Right lobe of liver (tissue), 6 donors: ENCODE data around the gene CDIP1. TPM values are rescaled to one million over a fixed set of nuclear protein-coding genes. Genes with fewer than 3 reads are reported as not detected.
A peak's percentile ranks its signal among the peaks of the same experiment; 100 is the strongest.

Experiments
- ATAC-seq, 4 donors: fragments of 200-7000 bp; cut with Tn5 transposase; one replicate each; pipeline ENCODE4 v1.9.1; 2020; ENCODE audit warnings: mild to moderate bottlenecking in 4 of 4, moderate library complexity in 4 of 4
- DNase-seq, 3 donors: peaks; one replicate each; pipeline ENCODE4 v3.0.0-alpha.2; 2020
- H3K27ac ChIP-seq, 3 donors: fragments of 200-600 bp; one replicate each; pipeline ENCODE4 v1.8.0; 2022
- H3K27me3 ChIP-seq, 2 donors: fragments of 200-600 bp; one replicate each; pipeline ENCODE4 v1.8.0; 2022
- H3K36me3 ChIP-seq, 4 donors: fragments of 200-600 bp; sonication (generic) in 1 of 4; one replicate each; pipeline versions ENCODE4 v1.5.1 to v1.8.0; 2017 to 2022; ENCODE audit warnings: control low read depth in 1 of 4
- H3K4me1 ChIP-seq, 4 donors: fragments of 200-600 bp; sonication (generic) in 1 of 4; one replicate each; pipeline versions ENCODE4 v1.5.1 to v1.8.0; 2017 to 2022; ENCODE audit warnings: control low read depth in 1 of 4
- H3K4me3 ChIP-seq, 3 donors: fragments of 200-600 bp; one replicate each; pipeline ENCODE4 v1.8.0; 2022
- H3K9me3 ChIP-seq, 4 donors: fragments of 200-600 bp; sonication (generic) in 1 of 4; one replicate each; pipeline versions ENCODE4 v1.5.1 to v1.8.0; 2017 to 2022; ENCODE audit warnings: control low read depth in 1 of 4
- POLR2A ChIP-seq: fragments of 450-650 bp; IDR thresholded peaks from one replicate; pipeline ENCODE4 v1.6.1; 2017; ENCODE audit warnings: antibody characterized with exemption, mild to moderate bottlenecking
- WGBS: methylation state at CpG from one replicate; pipeline ENCODE4 v1.1.6; 2018; ENCODE audit warnings: low coverage, low lambda C conversion rate; ENCODE audit not compliant: insufficient coverage; ENCODE audit errors: missing lambda C conversion rate; 5-methylcytosine and 5-hydroxymethylcytosine counted together
- intact Hi-C, 2 donors: fragments of 100-400 bp; cut with DNase I; formaldehyde crosslinking; loops; one replicate each; pipeline versions ENCODE4 v1.11.2 to v1.14.1; 2022
- total RNA-seq, 6 experiments: library from RNA; depleted of rRNA in 2 of 6; stranded (reverse); fragments of >200 nt in 2 of 6; fragmentation: NEBNext Ultra II Directional in 3 of 6; extraction: Animal tissue kit (Norgen Biotek cat#: 25700) in 3 of 6; gene quantifications; one replicate each; pipeline versions ENCODE4 v1.1.0 to v1.2.4, GENCODE V29; 2016 to 2023
- TF ChIP-seq, protein P1 (sequence below), 4 donors: fragments of 200-600 bp in 3 of 4; fragments of 450-650 bp in 1 of 4; IDR thresholded peaks; one replicate each; pipeline versions ENCODE4 v1.5.1 to v1.8.0; 2016 to 2022; ENCODE audit warnings: antibody characterized with exemption in 4 of 4, mild to moderate bottlenecking in 2 of 4
- donor health status: DM: no; HTN: yes; CAD: no.
- donor health status: DM: no; HTN: no; CAD: no.
- donor health status: DM: no; HTN: no; CAD: no.
- donor health status: DM: no; HTN: yes; CAD: no.
- donor health status: DM: no; HTN: yes; CAD: no.

The CDIP1 gene
- total RNA-seq, 6 experiments from 2014 or later: 15.7 to 23.2 (median 18.4) TPM

GRCh38 chr16:4471869-4472268, 66.7 kb downstream of the CDIP1 start:
- H3K4me1 ChIP-seq: peaks cover 0 to 21% (median 7%) of the 10 kb centered on the region in 4 donors
- H3K27ac ChIP-seq: no peak overlapping the region
- no peak overlapping the region for H3K4me3 ChIP-seq
- intact Hi-C loops: no loop called here
- no peaks in the 10 kb centered on the region for H3K9me3 ChIP-seq
- TF ChIP-seq, protein P1, sequence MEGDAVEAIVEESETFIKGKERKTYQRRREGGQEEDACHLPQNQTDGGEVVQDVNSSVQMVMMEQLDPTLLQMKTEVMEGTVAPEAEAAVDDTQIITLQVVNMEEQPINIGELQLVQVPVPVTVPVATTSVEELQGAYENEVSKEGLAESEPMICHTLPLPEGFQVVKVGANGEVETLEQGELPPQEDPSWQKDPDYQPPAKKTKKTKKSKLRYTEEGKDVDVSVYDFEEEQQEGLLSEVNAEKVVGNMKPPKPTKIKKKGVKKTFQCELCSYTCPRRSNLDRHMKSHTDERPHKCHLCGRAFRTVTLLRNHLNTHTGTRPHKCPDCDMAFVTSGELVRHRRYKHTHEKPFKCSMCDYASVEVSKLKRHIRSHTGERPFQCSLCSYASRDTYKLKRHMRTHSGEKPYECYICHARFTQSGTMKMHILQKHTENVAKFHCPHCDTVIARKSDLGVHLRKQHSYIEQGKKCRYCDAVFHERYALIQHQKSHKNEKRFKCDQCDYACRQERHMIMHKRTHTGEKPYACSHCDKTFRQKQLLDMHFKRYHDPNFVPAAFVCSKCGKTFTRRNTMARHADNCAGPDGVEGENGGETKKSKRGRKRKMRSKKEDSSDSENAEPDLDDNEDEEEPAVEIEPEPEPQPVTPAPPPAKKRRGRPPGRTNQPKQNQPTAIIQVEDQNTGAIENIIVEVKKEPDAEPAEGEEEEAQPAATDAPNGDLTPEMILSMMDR (IDR thresholded peaks at IDR 0.05): no peak
- no peak for TF ChIP-seq POLR2A
- no peaks in the 10 kb centered on the region for H3K27me3 ChIP-seq
- 100% methylated on average over 5 of the region's 5 CpGs for WGBS
- ATAC-seq: no peak
- H3K36me3 ChIP-seq: peaks cover 0 to 10% (median 5%) of the 10 kb centered on the region in 4 donors
- no peak for DNase-seq

DNA sequence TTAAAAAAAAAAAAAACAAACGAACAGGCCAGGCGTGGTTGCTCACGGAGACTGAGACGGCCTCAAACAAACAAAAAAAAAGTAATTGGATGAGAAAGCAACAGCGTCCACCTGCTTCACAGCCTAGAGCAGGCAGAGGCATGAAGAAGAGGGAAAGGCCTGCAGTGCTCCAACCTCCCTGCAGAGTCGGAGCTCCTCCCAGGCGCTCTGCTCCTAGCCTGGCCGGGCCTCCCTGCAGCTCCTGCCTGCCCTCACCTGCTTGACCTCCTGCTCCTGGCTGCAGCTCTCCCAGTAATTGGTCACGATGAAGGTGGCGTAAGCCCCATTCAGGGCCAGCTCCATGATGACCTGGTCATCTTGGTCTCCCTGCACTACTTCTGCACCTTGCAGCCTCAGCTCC, 69.6 kb downstream of the CDIP1 start:
- intact Hi-C loops: no loop called here
- ATAC-seq (no peak), DNase-seq (no peak)
- 69% methylated on average over 4 of the region's 10 CpGs for WGBS
- TF ChIP-seq, protein P1 (IDR thresholded peaks at IDR 0.05): no peak
- no peak for TF ChIP-seq POLR2A
- peaks cover 0 to 10% (median 3%) of the 10 kb centered on the region in 4 donors for H3K4me1 ChIP-seq
- H3K9me3 ChIP-seq: no peaks in the 10 kb centered on the region
- H3K4me3 ChIP-seq: no peak overlapping the region
- H3K27ac ChIP-seq: no peak overlapping the region
- H3K27me3 ChIP-seq: no peaks in the 10 kb centered on the region
- H3K36me3 ChIP-seq: peaks cover 0 to 31% (median 10%) of the 10 kb centered on the region in 4 donors

DNA sequence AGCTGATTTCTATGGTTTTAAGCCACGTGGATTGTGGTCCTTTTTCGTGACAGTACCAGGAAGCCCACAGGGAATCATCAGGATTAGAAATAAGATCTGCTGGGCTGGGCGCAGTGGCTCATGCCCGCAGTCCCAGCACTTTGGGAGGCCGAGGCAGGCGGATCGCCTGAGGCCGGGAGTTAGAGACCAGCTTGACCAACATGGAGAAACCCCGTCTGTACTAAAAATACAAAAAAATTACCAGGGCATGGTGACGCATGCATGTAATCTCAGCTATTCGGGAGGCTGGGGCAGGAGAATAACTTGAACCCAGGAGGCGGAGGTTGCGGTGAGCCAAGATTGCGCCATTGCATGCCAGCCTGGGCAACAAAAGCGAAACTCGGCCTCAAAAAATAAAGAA, 70.7 kb downstream of the CDIP1 start:
- Histone ChIP-seq H3K9me3 (no peaks in the 10 kb centered on the region), H3K27me3 (no peaks in the 10 kb centered on the region), H3K4me1 (peaks cover 0 to 1% (median 0%) of the 10 kb centered on the region in 4 donors), H3K4me3 (no peak overlapping the region), H3K36me3 (peaks cover 0 to 41% (median 11%) of the 10 kb centered on the region in 4 donors), H3K27ac (no peak overlapping the region)
- intact Hi-C loops: no loop called here
- 94% methylated on average over 16 of the region's 16 CpGs for WGBS
- TF ChIP-seq, protein P1 (IDR thresholded peaks at IDR 0.05): no peak
- TF ChIP-seq POLR2A: no peak
- ATAC-seq (no peak), DNase-seq (no peak)

DNA sequence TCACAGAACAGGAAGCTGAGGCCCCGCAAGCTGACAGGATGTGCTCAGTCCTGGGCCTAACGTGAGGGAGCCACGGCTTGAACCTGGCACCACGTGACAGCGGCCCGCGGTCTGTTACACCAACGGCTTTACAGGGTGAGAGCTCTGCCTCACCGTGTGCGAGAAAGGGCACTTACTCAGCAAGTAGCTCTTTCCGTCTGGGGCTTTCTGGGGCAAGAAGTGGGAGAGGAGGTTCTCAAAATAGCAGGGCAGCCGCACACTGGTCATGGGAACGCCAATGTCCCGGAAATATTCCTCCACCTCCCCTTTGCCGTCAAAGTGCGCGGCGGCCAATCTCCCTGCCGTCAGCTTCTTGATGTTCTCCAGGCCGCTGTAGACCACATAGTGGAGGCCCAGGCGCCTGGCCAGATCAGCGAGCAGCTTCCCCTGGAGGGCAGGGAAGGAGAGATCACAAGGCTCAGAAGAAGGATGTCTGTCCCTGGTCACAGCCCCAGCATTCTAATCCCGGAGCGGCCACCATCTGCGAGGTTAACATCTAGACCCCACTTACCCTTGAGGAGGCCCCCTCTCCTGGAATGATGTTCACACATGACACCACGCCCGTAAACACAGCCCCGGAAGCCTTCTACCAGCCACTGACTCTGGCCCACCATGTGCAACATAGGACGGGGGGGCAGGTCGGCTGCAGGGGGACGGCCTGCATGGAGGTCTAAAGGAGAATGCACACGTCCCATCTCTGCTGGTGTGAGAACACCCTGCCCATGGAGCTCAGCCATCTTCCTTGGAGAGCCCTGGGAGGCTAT, 72.4 kb downstream of the CDIP1 start:
- Histone ChIP-seq H3K36me3 (peaks cover 0 to 44% (median 11%) of the 10 kb centered on the region in 4 donors), H3K27ac (peak overlapping the region; percentile 15 to 37 (median 33)), H3K9me3 (no peaks in the 10 kb centered on the region), H3K4me1 (no peaks in the 10 kb centered on the region), H3K4me3 (no peak overlapping the region), H3K27me3 (no peaks in the 10 kb centered on the region)
- intact Hi-C loops: no loop called here
- TF ChIP-seq, protein P1 (IDR thresholded peaks at IDR 0.05): no peak
- TF ChIP-seq POLR2A: peak; percentile 19
- DNase-seq (peak in 1 of 3 donors; percentile 60), ATAC-seq (peak; percentile 40 to 58 (median 46))
- 79% methylated on average over 19 of the region's 32 CpGs for WGBS
